ENCODE results near the gene GAREM1. TPM values are rescaled to one million over a fixed set of nuclear protein-coding genes. Genes with fewer than 3 reads are reported as not detected.

The GAREM1 gene
- total and polyA plus RNA-seq, 7 donors, result 2.3 to 10.3 (median 7.2) TPM

DNA sequence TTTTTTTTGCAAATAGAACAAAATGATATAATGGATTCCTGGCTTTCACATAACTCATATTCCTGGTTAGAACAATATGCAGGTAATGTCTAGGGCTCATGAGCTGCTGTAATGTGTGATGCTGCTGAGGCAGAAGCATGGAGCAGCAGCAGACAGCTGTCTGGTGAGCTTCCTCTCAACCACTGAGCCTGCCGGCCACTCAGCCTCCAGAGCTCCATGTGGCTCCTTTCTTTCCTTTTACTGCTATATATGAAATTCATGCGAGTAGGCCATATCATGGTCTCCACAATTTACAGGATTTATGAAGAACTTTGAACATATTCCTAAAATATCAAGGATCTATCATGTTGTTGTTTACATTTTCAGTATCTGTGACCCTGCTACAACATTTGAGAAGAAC, 159.9 kb downstream of the GAREM1 start:
- WGBS, 3 donors, result 49 to 81% (median 75%) methylated on average over 2 of the region's 2 CpGs

GRCh38 chr18:32310101-32310500, 160.6 kb downstream of the GAREM1 start:
- TF ChIP-seq CTCF (IDR thresholded peaks at IDR 0.05), result no peak
- 50 to 65% (median 62%) methylated on average over 5 of the region's 5 CpGs for WGBS, 3 donors
- Histone ChIP-seq H3K4me3 (no peak overlapping the region), H3K36me3 (ENCODE audit: insufficient read depth in 1 of 2, low read depth in 1 of 2) (no peaks in the 10 kb centered on the region), H3K27me3 (ENCODE audit: insufficient read depth in 3 of 3, low read length in 2 of 3) (no peaks in the 10 kb centered on the region), H3K27ac (no peak overlapping the region), H3K9me3 (no peaks in the 10 kb centered on the region), H3K4me1 (no peaks in the 10 kb centered on the region)
- ATAC-seq, result no peak
- intact Hi-C loops (cut with DNase I), result loop anchor here in 1 of 2 donors (10.0 kb wide), 1 partner anchor 65 kb away; no protein-coding TSS in a partner anchor
- no peak for DNase-seq

More for the DNA sequence above, 159.9 kb downstream of the GAREM1 start:
- H3K9me3 ChIP-seq, result no peaks in the 10 kb centered on the region
- no peaks in the 10 kb centered on the region for H3K36me3 ChIP-seq (ENCODE audit: insufficient read depth in 1 of 2, low read depth in 1 of 2)
- H3K27ac ChIP-seq, result no peak overlapping the region
- no peak overlapping the region for H3K4me3 ChIP-seq
- intact Hi-C loops (cut with DNase I), result loop anchor here in 1 of 2 donors (10.0 kb wide), 1 partner anchor 64 kb away; no protein-coding TSS in a partner anchor
- TF ChIP-seq CTCF (IDR thresholded peaks at IDR 0.05), result no peak
- DNase-seq, result no peak
- no peaks in the 10 kb centered on the region for H3K4me1 ChIP-seq
- ATAC-seq, result no peak
- no peaks in the 10 kb centered on the region for H3K27me3 ChIP-seq (ENCODE audit: insufficient read depth in 3 of 3, low read length in 2 of 3)

DNA sequence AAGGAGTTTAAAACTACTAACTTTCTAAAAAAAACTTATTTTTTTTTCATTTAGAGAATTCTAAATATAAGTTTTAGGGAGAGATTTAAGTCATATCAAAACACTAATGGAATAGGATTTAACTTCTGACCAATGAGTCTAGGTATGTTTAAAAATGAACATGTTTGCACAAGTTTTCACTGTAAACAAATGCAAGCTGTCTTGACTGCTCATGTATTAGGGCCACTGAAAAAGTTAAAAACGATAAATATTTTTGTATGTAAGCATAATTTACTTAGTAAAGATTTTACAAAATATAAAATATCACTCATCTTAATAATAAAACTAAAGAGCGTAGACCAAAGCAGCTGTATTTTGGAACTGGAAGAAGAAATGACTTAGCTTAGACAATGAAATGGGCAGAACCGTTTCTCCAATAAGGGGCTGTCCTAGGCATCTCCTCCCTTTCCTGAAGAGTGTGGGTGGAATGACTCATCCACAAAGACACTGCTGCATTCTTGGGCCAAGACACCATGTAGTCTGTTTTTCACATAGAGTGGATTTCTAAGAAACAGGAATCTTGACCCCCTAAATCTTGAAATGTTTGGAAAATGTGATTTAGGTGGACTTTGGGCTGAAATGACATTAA, 162.1 kb downstream of the GAREM1 start:
- no peaks in the 10 kb centered on the region for H3K4me1 ChIP-seq
- DNase-seq (no peak), ATAC-seq (peak; percentile 56 to 74 (median 68))
- no peaks in the 10 kb centered on the region for H3K9me3 ChIP-seq
- intact Hi-C loops (cut with DNase I), result no loop called here
- H3K27ac ChIP-seq, result no peak overlapping the region
- H3K4me3 ChIP-seq, result no peak overlapping the region
- 51 to 67% (median 62%) methylated on average over 3 of the region's 3 CpGs for WGBS, 3 donors
- TF ChIP-seq CTCF (IDR thresholded peaks at IDR 0.05), result no peak
- H3K27me3 ChIP-seq (ENCODE audit: insufficient read depth in 3 of 3, low read length in 2 of 3), result no peaks in the 10 kb centered on the region
- no peaks in the 10 kb centered on the region for H3K36me3 ChIP-seq (ENCODE audit: insufficient read depth in 1 of 2, low read depth in 1 of 2)

- Histone ChIP-seq H3K9me3 (no peaks in the 10 kb centered on the region), H3K27ac (peak overlapping the region; percentile 71), H3K4me1 (peaks cover 15% of the 10 kb centered on the region), H3K4me3 (no peak overlapping the region), H3K36me3 (ENCODE audit: insufficient read depth in 1 of 2, low read depth in 1 of 2) (no peaks in the 10 kb centered on the region), H3K27me3 (ENCODE audit: insufficient read depth in 3 of 3, low read length in 2 of 3) (no peaks in the 10 kb centered on the region)
- no peak for TF ChIP-seq CTCF (IDR thresholded peaks at IDR 0.05)
- intact Hi-C loops (cut with DNase I), result no loop called here
- no peak for DNase-seq
- ATAC-seq, result peak in 1 of 4 donors; percentile 19
- 85 to 89% (median 88%) methylated on average over 4 of the region's 4 CpGs for WGBS, 3 donors
Measured at GRCh38 chr18:32303400-32303799, 167.3 kb downstream of the GAREM1 start.

DNA sequence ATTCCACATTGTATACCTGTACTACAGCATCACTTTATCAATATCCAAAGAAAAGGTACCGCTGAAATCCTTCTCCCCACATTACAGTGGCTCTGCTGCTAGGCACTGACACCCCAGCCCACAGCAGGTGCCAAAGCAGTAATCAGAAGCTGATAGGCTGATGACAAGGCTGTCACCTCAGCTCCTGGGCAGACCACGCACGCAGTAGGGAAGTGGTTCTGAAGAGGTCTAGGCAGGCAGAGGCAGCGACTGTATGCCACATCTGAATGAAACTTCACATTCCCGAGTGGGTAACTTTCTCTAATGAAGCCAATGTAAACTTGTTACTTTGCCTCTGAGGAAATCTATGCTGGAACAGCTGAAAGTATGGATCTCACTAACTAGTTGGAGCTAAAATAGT, 167.9 kb downstream of the GAREM1 start:
- intact Hi-C loops (cut with DNase I), result no loop called here
- no peak overlapping the region for H3K4me3 ChIP-seq
- TF ChIP-seq CTCF (IDR thresholded peaks at IDR 0.05), result no peak
- H3K36me3 ChIP-seq (ENCODE audit: insufficient read depth in 1 of 2, low read depth in 1 of 2), result no peaks in the 10 kb centered on the region
- H3K4me1 ChIP-seq, result peaks cover 15% of the 10 kb centered on the region
- no peak for DNase-seq
- peak overlapping the region; percentile 71 for H3K27ac ChIP-seq
- 86 to 91% (median 87%) methylated on average over 5 of the region's 5 CpGs for WGBS, 3 donors
- peak; percentile 20 to 28 (median 21) for ATAC-seq
- H3K27me3 ChIP-seq (ENCODE audit: insufficient read depth in 3 of 3, low read length in 2 of 3), result no peaks in the 10 kb centered on the region
- no peaks in the 10 kb centered on the region for H3K9me3 ChIP-seq

Measured in psoas muscle (tissue), 8 donors.